GM21515 (cell line): ENCODE measurements around the gene C5orf46.
"Not testable (repeated sequence)": the region's sequence is repeated elsewhere in the genome, so short reads cannot be mapped to it uniquely, and the experiment has no call there.

Source experiments
- ATAC-seq: cut with Tn5 transposase; IDR thresholded peaks from one replicate; pipeline ENCODE4 v1.9.1; 2021; ENCODE audit not compliant: unreplicated experiment

C5orf46 gene

GRCh38 chr5:147895864-147896263 lies 10.5 kb downstream of the C5orf46 start:
- ATAC-seq = no peak

- ATAC-seq = no peak
Measured at GRCh38 chr5:147893820-147894219, 12.5 kb downstream of the C5orf46 start.

GRCh38 chr5:147892696-147893296 lies 13.5 kb downstream of the C5orf46 start:
- no peak for ATAC-seq

GRCh38 chr5:147887930-147888329 lies 18.4 kb downstream of the C5orf46 start:
- ATAC-seq = no peak

- ATAC-seq = no peak
Measured at GRCh38 chr5:147887026-147887627, 19.2 kb downstream of the C5orf46 start.

GRCh38 chr5:147882586-147883313 lies 23.6 kb downstream of the C5orf46 start:
- ATAC-seq = no peak

- ATAC-seq = no peak
Measured at GRCh38 chr5:147880487-147880886, 25.9 kb downstream of the C5orf46 start.

GRCh38 chr5:147879784-147880183 lies 26.6 kb downstream of the C5orf46 start:
- ATAC-seq = no peak

- ATAC-seq = no peak
Measured at GRCh38 chr5:147878066-147878759, 28.1 kb downstream of the C5orf46 start, which contains the start of gene SCGB3A2. Gene SCGB3A2 (plus strand): TSS chr5:147878711. CDS start chr5:147878804, 93 bp downstream.

- ATAC-seq = no peak
Measured at GRCh38 chr5:147876626-147877025, 29.7 kb downstream of the C5orf46 start.

GRCh38 chr5:147876141-147876540 lies 30.2 kb downstream of the C5orf46 start:
- ATAC-seq = no peak

GRCh38 chr5:147874910-147875367 lies 31.4 kb downstream of the C5orf46 start:
- ATAC-seq = no peak

GRCh38 chr5:147874118-147874875 lies 32.0 kb downstream of the C5orf46 start:
- not testable (repeated sequence) for ATAC-seq

- ATAC-seq = not testable (repeated sequence)
Measured at GRCh38 chr5:147872744-147873435, 33.4 kb downstream of the C5orf46 start.

GRCh38 chr5:147871980-147872549 lies 34.3 kb downstream of the C5orf46 start:
- not testable (repeated sequence) for ATAC-seq

GRCh38 chr5:147869892-147870291 lies 36.4 kb downstream of the C5orf46 start:
- not testable (repeated sequence) for ATAC-seq

- ATAC-seq = no peak
Measured at GRCh38 chr5:147869112-147869511, 37.2 kb downstream of the C5orf46 start.

- no peak for ATAC-seq
Measured at GRCh38 chr5:147863454-147864158, 42.7 kb downstream of the C5orf46 start.

GRCh38 chr5:147860641-147861025 lies 45.7 kb downstream of the C5orf46 start:
- no peak for ATAC-seq
